Peyer's patch (tissue), 4 donors: Measurements from ENCODE around the gene SRBD1.

Source experiments
- CTCF ChIP-seq, 6 experiments: fragments of 450-650 bp in 4 of 6; fragments of 200-600 bp in 2 of 6; sonication (generic) in 1 of 6; IDR thresholded peaks; one replicate each; pipeline ENCODE4 v1.5.1; 2017 to 2019; ENCODE audit warnings: antibody characterized with exemption in 6 of 6, mild to moderate bottlenecking in 3 of 6, moderate library complexity in 1 of 6
- POLR2A ChIP-seq, 2 donors: fragments of 450-650 bp; IDR thresholded peaks; one replicate each; pipeline ENCODE4 v1.5.1; 2017; ENCODE audit warnings: antibody characterized with exemption in 2 of 2, mild to moderate bottlenecking in 2 of 2, moderate library complexity in 2 of 2

GRCh38 chr2:45653122-45653913, 42.3 kb upstream of the SRBD1 start:
- TF ChIP-seq POLR2A (IDR thresholded peaks at IDR 0.05), result no peak
- TF ChIP-seq CTCF (IDR thresholded peaks at IDR 0.05), result no peak
